NCI-H2171 (cell line): Measurements from ENCODE around the gene OSBPL6.
"Not testable (repeated sequence)": the region's sequence is repeated elsewhere in the genome, so short reads cannot be mapped to it uniquely, and the experiment has no call there.

Experiments used
- DNase-seq: peaks from one replicate; lab custom pipeline; 2025; lab: John Stamatoyannopoulos, UW

The OSBPL6 gene

DNA sequence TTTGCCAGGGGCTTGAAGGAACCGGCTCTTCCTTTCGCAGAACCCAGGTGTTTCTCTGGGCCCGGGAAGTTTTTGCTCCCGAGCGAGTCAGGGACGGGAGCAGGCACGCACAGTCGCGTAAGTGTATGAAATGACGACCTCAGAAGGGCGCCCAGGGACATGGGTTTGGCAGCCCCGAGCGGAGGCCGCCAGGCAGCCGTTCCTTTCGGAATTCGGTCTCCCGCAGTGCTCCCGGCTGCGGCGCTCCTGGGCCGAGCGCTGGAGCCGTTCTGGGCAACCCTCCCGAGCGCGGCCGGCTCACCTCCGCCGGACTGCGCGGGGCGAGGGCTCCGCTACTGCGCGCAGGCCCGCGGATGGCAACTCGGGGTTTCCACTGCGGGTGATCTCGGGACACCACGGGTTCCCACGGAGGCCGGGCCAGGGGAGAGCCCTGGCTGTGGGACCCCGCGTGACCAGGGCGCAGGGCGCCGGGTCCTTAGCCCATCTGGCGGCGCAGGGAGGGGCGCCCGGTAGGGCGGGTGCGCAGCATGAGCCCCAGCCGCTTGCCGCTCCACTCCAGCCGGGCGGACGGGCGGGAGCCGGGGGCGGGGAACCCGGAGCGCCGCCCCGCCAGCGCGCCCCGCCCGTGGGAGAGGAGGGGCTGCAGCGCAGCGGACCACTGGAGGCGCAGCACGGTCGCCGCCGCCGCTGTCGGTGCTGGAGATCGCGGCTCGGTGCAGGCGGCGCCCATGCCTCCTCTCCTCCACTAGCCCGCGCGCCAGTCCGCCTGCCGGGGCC lies at the start of gene OSBPL6:
Gene OSBPL6, plus strand, starts transcription at position 690 of the 777 bp plus-strand sequence. CDS start 111,673 bp downstream, outside the sequence.
- peak; percentile 76 for DNase-seq

- DNase-seq: no peak
These were observed 42.3 kb upstream of the OSBPL6 start for GRCh38 chr2:178152033-178152432.

GRCh38 chr2:178152542-178152941 lies 41.8 kb upstream of the OSBPL6 start:
- no peak for DNase-seq

GRCh38 chr2:178152977-178153376 lies 41.3 kb upstream of the OSBPL6 start:
- no peak for DNase-seq

GRCh38 chr2:178153878-178154277 lies 40.4 kb upstream of the OSBPL6 start:
- DNase-seq: not testable (repeated sequence)

- no peak for DNase-seq
These were observed 38.8 kb upstream of the OSBPL6 start for GRCh38 chr2:178155524-178155923.

- DNase-seq: no peak
These were observed 36.7 kb upstream of the OSBPL6 start for GRCh38 chr2:178157574-178157973.

DNA sequence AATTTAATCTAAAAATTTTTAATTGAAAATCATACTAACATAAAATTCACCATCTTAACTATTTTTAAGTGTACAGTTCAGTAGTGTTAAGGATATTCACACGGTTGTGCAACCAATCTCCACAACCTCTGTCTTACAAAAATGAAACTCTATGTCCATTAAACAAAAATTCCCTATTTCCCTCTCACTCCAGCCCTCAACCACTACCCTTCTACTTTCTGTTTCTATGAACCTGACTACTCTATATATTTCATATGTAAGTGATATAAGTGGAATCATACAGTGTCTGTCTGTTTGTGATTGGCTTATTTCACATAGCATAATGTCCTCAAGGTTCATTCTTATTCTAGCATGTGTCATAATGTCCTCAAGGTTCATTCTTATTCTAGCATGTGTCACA lies 34.3 kb upstream of the OSBPL6 start:
- no peak for DNase-seq

DNA sequence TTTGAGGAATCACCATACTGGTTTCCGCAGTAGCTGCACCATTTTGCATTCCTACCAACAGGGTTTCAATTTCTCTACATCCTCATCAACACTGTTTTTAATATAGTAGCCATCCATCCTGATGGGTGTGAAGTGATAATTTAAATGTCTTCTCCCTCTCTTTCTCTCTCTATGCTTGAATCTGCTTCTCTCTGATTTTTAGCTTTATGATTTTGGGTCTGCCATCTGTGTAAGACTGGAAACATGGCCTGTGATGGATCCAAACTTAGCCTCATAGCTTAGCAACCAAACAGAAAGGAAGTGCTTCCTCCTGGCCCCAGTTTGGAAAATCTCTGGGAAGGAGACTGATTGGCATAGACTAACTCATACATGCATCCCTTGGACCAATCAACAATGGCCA lies 33.7 kb upstream of the OSBPL6 start:
- DNase-seq: no peak

- no peak for DNase-seq
These were observed 30.9 kb upstream of the OSBPL6 start for GRCh38 chr2:178163395-178163794.

GRCh38 chr2:178163911-178164310 lies 30.4 kb upstream of the OSBPL6 start:
- no peak for DNase-seq

- DNase-seq: no peak
These were observed 20.7 kb upstream of the OSBPL6 start for GRCh38 chr2:178173657-178174056.

DNA sequence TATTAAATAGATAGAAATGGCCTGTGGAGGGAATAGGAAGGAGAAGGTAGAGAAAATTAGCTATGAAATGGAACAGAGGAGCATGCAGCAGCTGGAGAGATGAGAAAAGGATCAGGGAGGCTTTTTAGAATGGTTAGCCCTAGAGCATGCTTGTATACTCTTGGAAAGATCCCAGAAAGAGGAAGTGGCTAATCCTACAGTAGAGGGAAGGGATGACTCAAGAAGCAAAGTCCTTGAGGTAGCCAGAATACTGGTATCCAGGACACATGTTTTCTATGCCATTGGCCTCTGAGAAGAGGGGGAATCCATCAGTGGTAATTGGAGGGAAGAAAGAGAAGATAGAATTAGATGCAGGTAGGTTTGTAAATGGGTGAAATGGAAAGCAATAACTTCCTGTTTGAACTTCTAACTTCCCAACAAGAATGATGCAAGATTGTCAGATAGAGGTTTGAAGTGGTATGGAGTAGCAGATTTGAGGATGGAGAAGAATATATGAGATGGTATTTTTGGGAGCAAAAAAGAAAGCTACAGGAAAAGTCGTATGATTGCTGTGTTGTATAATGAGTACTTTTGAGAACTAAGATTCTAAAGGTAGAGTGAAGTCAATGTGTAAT lies 17.1 kb upstream of the OSBPL6 start:
- no peak for DNase-seq

DNA sequence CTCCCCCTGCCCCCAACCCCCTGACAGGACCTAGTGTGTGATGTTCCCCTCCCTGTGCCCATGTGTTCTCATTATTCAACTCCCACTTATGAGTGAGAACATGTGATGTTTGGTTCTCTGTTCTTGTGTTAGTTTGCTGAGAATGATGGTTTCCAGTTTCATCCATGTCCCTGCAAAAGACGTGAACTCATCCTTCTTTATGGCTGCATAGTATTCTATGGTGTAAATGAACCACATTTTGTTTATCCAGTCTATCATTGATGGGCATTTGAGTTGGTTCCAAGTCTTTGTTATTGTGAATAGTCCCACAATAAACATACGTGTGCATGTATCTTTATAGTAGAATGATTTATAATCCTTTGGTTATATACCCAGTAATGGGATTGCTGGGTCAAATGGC lies 13.7 kb upstream of the OSBPL6 start:
- DNase-seq: not testable (repeated sequence)

GRCh38 chr2:178187861-178188260 lies 6.5 kb upstream of the OSBPL6 start:
- no peak for DNase-seq

- no peak for DNase-seq
These were observed 5.8 kb upstream of the OSBPL6 start for GRCh38 chr2:178188466-178188865.

- DNase-seq: no peak
These were observed 3.3 kb upstream of the OSBPL6 start for GRCh38 chr2:178191004-178191508.

GRCh38 chr2:178191511-178191910 lies 2.8 kb upstream of the OSBPL6 start:
- DNase-seq: no peak

GRCh38 chr2:178193496-178193822 lies 853 bp upstream of the OSBPL6 start:
- no peak for DNase-seq

DNA sequence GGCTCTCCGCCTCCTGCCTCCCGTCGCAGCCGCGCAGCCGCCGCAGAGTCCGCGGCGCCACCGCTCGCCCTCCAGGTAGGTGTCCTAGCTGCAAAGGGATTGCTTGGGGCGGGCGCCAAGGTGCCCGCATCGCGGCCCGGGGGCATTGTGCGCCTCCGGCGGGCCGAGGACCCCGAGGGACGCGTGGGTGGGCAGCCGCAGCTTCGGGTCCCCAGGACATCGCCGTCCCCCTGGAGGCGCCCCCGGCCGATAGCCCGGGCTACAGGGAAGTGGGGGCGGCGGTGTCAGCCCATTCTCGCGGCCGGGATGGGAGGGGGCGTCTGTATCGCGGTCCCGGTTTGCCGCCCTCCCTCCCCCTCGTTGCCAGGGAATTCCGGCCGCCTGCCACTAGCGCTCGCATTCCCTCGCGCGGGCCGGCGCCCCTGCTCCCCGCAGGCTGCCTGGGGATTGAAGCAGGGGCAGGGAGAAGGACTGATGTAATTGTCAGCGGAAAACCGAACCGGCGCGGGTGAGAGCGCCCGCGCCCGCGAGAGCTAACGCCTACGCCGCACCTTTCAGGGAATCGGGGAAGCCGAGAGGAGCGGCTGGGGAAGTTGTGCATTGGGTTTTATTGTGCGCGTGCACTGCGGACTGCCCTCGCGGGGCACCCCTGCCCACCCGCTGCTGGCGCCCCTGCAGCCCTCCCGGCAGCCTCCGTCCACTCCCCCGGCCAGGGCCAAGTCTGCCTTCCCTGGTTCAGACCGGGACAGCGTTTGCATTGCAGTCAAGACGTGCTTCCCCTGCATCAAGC lies 483 bp downstream of the OSBPL6 start:
- DNase-seq: peak; percentile 57

DNA sequence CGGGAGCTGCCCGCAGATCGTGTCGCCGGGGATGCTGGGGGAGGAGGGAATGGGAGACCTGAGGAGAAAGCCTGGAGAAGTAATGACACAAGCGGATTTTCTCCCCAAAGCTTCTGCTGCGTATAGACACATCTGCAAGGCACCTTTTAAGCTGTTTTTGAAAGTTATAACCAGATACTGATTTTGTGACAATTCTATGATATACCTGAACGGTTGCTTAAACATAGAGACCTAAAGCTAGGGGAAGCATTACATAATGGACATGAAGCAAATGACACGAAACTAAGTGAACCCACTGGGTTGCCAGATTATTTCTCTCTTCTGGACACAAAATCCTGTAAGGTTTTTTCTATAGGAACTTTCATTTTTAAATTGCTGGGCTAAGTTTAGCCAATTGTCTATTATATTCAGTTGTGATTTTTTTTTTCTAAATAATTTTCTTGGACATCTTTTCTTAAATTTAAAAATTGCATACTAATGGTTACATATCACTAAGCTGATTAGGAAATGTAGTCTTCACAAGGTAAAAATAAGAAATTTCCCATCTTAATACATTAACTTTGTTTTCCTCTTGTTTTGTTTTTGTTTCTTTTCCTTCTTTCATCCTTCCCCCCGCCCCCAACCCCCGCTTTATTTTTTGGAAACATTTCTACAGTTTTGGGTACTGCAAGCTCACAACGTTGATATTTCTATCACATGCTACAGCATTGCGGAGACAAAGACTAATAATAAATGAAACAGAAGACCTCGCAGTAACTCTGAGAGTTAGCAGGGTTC lies 1.3 kb downstream of the OSBPL6 start:
- peak; percentile 47 for DNase-seq

DNA sequence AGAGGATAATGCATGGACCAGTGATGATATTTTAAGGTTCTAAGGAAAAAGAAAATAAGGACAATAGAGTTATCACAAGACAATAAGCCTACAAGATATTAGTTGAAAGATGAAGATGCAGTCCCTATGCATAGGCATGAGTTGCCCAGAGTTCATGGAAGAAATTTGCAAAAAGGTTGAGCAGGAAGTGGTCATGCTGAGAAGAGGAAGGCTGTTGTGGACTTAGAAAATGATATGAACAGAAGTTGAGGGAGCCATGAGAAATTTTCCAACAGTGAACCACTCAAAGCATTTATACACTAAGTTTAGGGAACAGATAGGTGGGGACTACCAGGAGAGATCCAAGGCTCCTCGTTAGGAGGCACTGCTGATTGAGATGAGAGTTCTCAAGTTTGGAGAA lies 3.5 kb downstream of the OSBPL6 start:
- no peak for DNase-seq
